WERI-Rb-1 (cell line): ENCODE results near the gene CYP1A1.

ENCODE experiments used
- DNase-seq: peaks from one replicate; pipeline ENCODE4 v3.0.0-alpha.2; 2020
- H3K27ac ChIP-seq: fragments of 250-450 bp; sonication (Bioruptor Pico); 2 replicates; pipeline ENCODE4 v1.5.1; 2020; ENCODE audit warnings: mild to moderate bottlenecking, moderate library complexity
- H3K27me3 ChIP-seq: fragments of 250-450 bp; sonication (Bioruptor Pico); 2 replicates; pipeline ENCODE4 v1.5.1; 2021; ENCODE audit warnings: mild to moderate bottlenecking, low read depth, moderate library complexity; ENCODE audit not compliant: insufficient read depth, severe bottlenecking
- H3K36me3 ChIP-seq: fragments of 250-450 bp; sonication (Bioruptor Pico); 2 replicates; pipeline ENCODE4 v1.5.1; 2020; ENCODE audit warnings: mild to moderate bottlenecking, moderate library complexity
- H3K4me3 ChIP-seq: 2 replicates; pipeline ENCODE4 v1.5.1; 2011; ENCODE audit warnings: low read depth, mild to moderate bottlenecking, control low read depth, low read length
- H3K9me3 ChIP-seq: fragments of 250-450 bp; sonication (Bioruptor Pico); 2 replicates; pipeline ENCODE4 v1.5.1; 2021; ENCODE audit warnings: mild to moderate bottlenecking, moderate library complexity; ENCODE audit not compliant: severe bottlenecking
- CTCF ChIP-seq: IDR thresholded peaks from 2 replicates; pipeline ENCODE4 v1.5.1; 2011; ENCODE audit warnings: low read depth, mild to moderate bottlenecking, control low read depth, inconsistent platforms, low read length

The CYP1A1 gene

GRCh38 chr15:74758736-74759135 is 33.4 kb upstream of the CYP1A1 start:
- Histone ChIP-seq H3K36me3 (no peaks in the 10 kb centered on the region), H3K27me3 (no peaks in the 10 kb centered on the region), H3K9me3 (no peaks in the 10 kb centered on the region), H3K27ac (no peak overlapping the region), H3K4me3 (no peak overlapping the region)
- TF ChIP-seq CTCF: no peak
- DNase-seq: no peak

DNA sequence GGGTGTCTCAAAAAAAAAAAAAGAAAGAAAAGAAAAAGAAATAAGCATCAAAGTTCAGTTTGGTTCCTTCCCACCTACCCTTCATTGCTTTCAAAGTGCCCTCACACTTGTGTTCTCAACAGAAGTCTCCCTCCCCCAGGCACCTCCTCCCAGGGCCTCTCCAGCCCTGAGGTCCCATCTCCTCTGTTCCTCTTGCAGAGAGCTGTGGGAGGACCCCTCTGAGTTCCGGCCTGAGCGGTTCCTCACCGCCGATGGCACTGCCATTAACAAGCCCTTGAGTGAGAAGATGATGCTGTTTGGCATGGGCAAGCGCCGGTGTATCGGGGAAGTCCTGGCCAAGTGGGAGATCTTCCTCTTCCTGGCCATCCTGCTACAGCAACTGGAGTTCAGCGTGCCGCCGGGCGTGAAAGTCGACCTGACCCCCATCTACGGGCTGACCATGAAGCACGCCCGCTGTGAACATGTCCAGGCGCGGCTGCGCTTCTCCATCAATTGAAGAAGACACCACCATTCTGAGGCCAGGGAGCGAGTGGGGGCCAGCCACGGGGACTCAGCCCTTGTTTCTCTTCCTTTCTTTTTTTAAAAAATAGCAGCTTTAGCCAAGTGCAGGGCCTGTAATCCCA is 29.4 kb upstream of the CYP1A1 start:
- no peak overlapping the region for H3K4me3 ChIP-seq
- H3K36me3 ChIP-seq: no peaks in the 10 kb centered on the region
- H3K9me3 ChIP-seq: no peaks in the 10 kb centered on the region
- TF ChIP-seq CTCF: no peak
- H3K27ac ChIP-seq: no peak overlapping the region
- no peaks in the 10 kb centered on the region for H3K27me3 ChIP-seq
- DNase-seq: no peak

DNA sequence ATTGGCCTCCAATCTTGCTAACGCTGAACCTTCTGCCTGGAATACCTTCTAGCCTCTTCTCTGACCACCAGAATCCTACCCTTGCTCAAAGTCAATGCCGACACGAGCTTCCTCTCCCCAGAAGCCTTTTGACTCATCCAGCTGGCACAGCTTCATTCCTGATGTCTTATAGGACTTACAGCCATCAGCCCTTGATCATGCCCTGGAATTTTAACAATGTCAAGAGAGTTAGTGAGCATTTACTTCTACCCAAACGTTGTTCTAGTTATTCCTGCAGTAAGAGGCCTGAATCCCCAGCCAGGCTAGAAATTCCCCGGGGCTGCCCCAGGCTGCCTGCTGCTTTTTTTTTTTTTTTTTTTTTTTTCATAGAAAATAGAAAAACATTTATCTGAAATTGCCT is 27.2 kb upstream of the CYP1A1 start:
- Histone ChIP-seq H3K4me3 (no peak overlapping the region), H3K27me3 (no peaks in the 10 kb centered on the region), H3K27ac (no peak overlapping the region), H3K9me3 (no peaks in the 10 kb centered on the region), H3K36me3 (no peaks in the 10 kb centered on the region)
- no peak for DNase-seq
- TF ChIP-seq CTCF: no peak

- H3K27me3 ChIP-seq: no peaks in the 10 kb centered on the region
- H3K36me3 ChIP-seq: no peaks in the 10 kb centered on the region
- DNase-seq: no peak
- H3K27ac ChIP-seq: no peak overlapping the region
- H3K4me3 ChIP-seq: no peak overlapping the region
- H3K9me3 ChIP-seq: no peaks in the 10 kb centered on the region
- no peak for TF ChIP-seq CTCF
Measured at GRCh38 chr15:74752011-74752410, 26.7 kb upstream of the CYP1A1 start.

- no peak for TF ChIP-seq CTCF
- DNase-seq: no peak
- Histone ChIP-seq H3K9me3 (no peaks in the 10 kb centered on the region), H3K27me3 (no peaks in the 10 kb centered on the region), H3K4me3 (no peak overlapping the region), H3K27ac (no peak overlapping the region), H3K36me3 (no peaks in the 10 kb centered on the region)
Measured at GRCh38 chr15:74750751-74751150, 25.4 kb upstream of the CYP1A1 start.

DNA sequence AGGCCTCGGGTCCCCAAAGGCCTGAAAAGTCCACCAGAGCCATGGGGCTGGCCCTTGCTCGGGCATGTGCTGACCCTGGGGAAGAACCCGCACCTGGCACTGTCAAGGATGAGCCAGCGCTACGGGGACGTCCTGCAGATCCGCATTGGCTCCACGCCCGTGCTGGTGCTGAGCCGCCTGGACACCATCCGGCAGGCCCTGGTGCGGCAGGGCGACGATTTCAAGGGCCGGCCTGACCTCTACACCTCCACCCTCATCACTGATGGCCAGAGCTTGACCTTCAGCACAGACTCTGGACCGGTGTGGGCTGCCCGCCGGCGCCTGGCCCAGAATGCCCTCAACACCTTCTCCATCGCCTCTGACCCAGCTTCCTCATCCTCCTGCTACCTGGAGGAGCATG is 24.5 kb upstream of the CYP1A1 start:
- Histone ChIP-seq H3K36me3 (no peaks in the 10 kb centered on the region), H3K4me3 (no peak overlapping the region), H3K27me3 (no peaks in the 10 kb centered on the region), H3K27ac (no peak overlapping the region), H3K9me3 (no peaks in the 10 kb centered on the region)
- no peak for DNase-seq
- no peak for TF ChIP-seq CTCF
